Endothelial cell of umbilical vein (primary cell): ENCODE results near the gene ERAP2. TPM values are rescaled to one million over a fixed set of nuclear protein-coding genes. Genes with fewer than 3 reads are reported as not detected.

Experiments
- Bru-seq: library from RNA; stranded (reverse); fragments of 400-500 nt; gene quantifications from one replicate; lab custom pipeline; 2021; lab: Mats Ljungman, UMichigan
- BruChase-seq, 2 experiments: library from RNA; stranded (reverse); fragments of 400-500 nt; gene quantifications; one replicate each; lab custom pipeline; 2021; lab: Mats Ljungman, UMichigan
- BruUV-seq: library from RNA; stranded (reverse); fragments of 400-500 nt; replicated peaks from 2 replicates; lab custom pipeline; 2021; lab: Mats Ljungman, UMichigan
- CTCF ChIA-PET: fragments of 300-600, 350-600 bp; sonication (Branson Sonifier 250); formaldehyde crosslinking; loops from one replicate; lab custom pipeline; 2021; ENCODE audit warnings: antibody characterized with exemption, inconsistent platforms; lab: Charles Lee
- POLR2A ChIA-PET: fragments of 300-600, 350-600 bp; sonication (Branson Sonifier 250); formaldehyde crosslinking; loops from one replicate; lab custom pipeline; 2021; ENCODE audit warnings: antibody characterized with exemption, inconsistent platforms; lab: Charles Lee
- DNase-seq: peaks from one replicate; pipeline ENCODE4 v3.0.0-alpha.2; 2011; ENCODE audit warnings: low read depth, low spot score
- FAIRE-seq: peaks from 2 replicates; lab custom pipeline; 2011; peaks lifted over from hg19 to GRCh38; lab: Jason Lieb, UNC
- H2AFZ ChIP-seq: 2 replicates; pipeline ENCODE4 v1.6.0; 2012; ENCODE audit warnings: low read depth, low read length, control low read depth, inconsistent platforms
- H3K27ac ChIP-seq: 2 replicates; pipeline ENCODE4 v1.5.1; 2011; ENCODE audit warnings: low read depth, mild to moderate bottlenecking, control low read depth, low read length, moderate library complexity; ENCODE audit not compliant: insufficient read depth
- H3K27me3 ChIP-seq, 2 experiments: 2 replicates each; pipeline versions ENCODE4 v1.6.0 to v1.6.1; 2011; ENCODE audit warnings: low read length in 2 of 2, mixed read lengths in 1 of 2; ENCODE audit not compliant: control insufficient read depth in 2 of 2, insufficient read depth in 2 of 2
- H3K36me3 ChIP-seq, 2 experiments: 2 replicates in 1 of 2; 3 replicates in 1 of 2; pipeline ENCODE4 v1.5.1; 2011; ENCODE audit warnings: low read length in 2 of 2, mild to moderate bottlenecking in 1 of 2, moderate library complexity in 1 of 2; ENCODE audit not compliant: control insufficient read depth in 2 of 2, insufficient read depth in 2 of 2; ENCODE audit errors: extremely low read depth in 1 of 2
- H3K4me1 ChIP-seq: 3 replicates; pipeline ENCODE4 v1.5.1; 2011; ENCODE audit warnings: mild to moderate bottlenecking, low read length; ENCODE audit not compliant: control insufficient read depth, insufficient read depth; ENCODE audit errors: extremely low read depth
- H3K4me2 ChIP-seq: 2 replicates; pipeline ENCODE4 v1.6.1; 2011; ENCODE audit warnings: low read length, control low read depth, mixed read lengths; ENCODE audit not compliant: insufficient read depth
- H3K4me3 ChIP-seq, 3 experiments: fragments of 200-600 bp in 1 of 3; sonication (generic), shearing (Covaris generic) in 1 of 3; replicated peaks in 1 of 3; 2 replicates each; pipeline ENCODE4 v1.5.1; 2011 to 2016; ENCODE audit warnings: control low read depth in 3 of 3, low read length in 3 of 3, mild to moderate bottlenecking in 2 of 3, inconsistent platforms in 1 of 3, low read depth in 1 of 3, moderate library complexity in 1 of 3; ENCODE audit not compliant: insufficient read depth in 1 of 3
- H3K79me2 ChIP-seq: 2 replicates; pipeline ENCODE4 v1.6.0; 2012; ENCODE audit warnings: low read length, inconsistent platforms; ENCODE audit not compliant: control insufficient read depth, insufficient read depth
- H3K9ac ChIP-seq: replicated peaks from 2 replicates; pipeline ENCODE3; 2011; ENCODE audit warnings: low read length, control low read depth; ENCODE audit not compliant: insufficient read depth; ENCODE audit errors: extremely low read depth
- H3K9me1 ChIP-seq: replicated peaks from 3 replicates; pipeline ENCODE4 v1.6.0; 2011; ENCODE audit warnings: mild to moderate bottlenecking, low read length; ENCODE audit not compliant: control insufficient read depth, insufficient read depth; ENCODE audit errors: extremely low read depth
- H3K9me3 ChIP-seq: replicated peaks from 2 replicates; pipeline ENCODE4 v1.5.1; 2012; ENCODE audit warnings: low read length, inconsistent platforms; ENCODE audit not compliant: control insufficient read depth, insufficient read depth
- H4K20me1 ChIP-seq: replicated peaks from 2 replicates; pipeline ENCODE3; 2011; ENCODE audit warnings: mild to moderate bottlenecking, low read length; ENCODE audit not compliant: control insufficient read depth, insufficient read depth; ENCODE audit errors: extremely low read depth
- GATA2 ChIP-seq: IDR thresholded peaks from 2 replicates; pipeline ENCODE4 v1.7.0; 2011; ENCODE audit warnings: low read depth, mild to moderate bottlenecking, moderate library complexity, mixed read lengths, low read length; ENCODE audit not compliant: insufficient read length, insufficient read depth
- JUN ChIP-seq: IDR thresholded peaks from 2 replicates; pipeline ENCODE4 v1.6.1; 2011; ENCODE audit warnings: borderline replicate concordance, low read depth; ENCODE audit not compliant: insufficient read length, insufficient read depth
- MYC ChIP-seq: IDR thresholded peaks from one replicate; pipeline ENCODE4 v1.6.1; 2011; ENCODE audit warnings: mild to moderate bottlenecking, low read depth, low read length
- POLR2A ChIP-seq: IDR thresholded peaks from 2 replicates; pipeline ENCODE4 v1.6.1; 2012; ENCODE audit warnings: low read depth, mild to moderate bottlenecking, control low read depth, low read length
- POLR2AphosphoS5 ChIP-seq: IDR thresholded peaks from 2 replicates; pipeline ENCODE4 v1.6.1; 2012; ENCODE audit warnings: low read depth, mild to moderate bottlenecking, control low read depth, low read length, moderate library complexity; ENCODE audit not compliant: insufficient read depth
- dilution Hi-C: fragments of 300-500 bp; cut with MboI; formaldehyde crosslinking; loops from one replicate; pipeline ENCODE4 v1.15.0; 2019; ENCODE audit warnings: low sequenced_read_pairs; ENCODE audit not compliant: extremely low pct_ligation_motif_present
- intact Hi-C: fragments of 100-400 bp; cut with micrococcal nuclease; formaldehyde crosslinking; loops from one replicate; pipeline ENCODE4 v1.10.0; 2022
- long read RNA-seq: library from polyadenylated mRNA; stranded (forward); transcript quantifications from one replicate; pipeline ENCODE4 v2.0.0, GENCODE V29; 2021
- polyA minus RNA-seq, 3 experiments: library from RNA; depleted of rRNA, polyadenylated mRNA; stranded (reverse); fragments of >200 nt; gene quantifications; 1 replicate in 1 of 3; 2 replicates in 2 of 3; pipeline ENCODE4 v1.2.3, GENCODE V29; 2011
- polyA plus RNA-seq, 4 experiments: library from polyadenylated mRNA; depleted of rRNA in 3 of 4; stranded (reverse) in 3 of 4; unstranded in 1 of 4; fragments of >200 nt; gene quantifications; 2 replicates each; pipeline versions ENCODE4 v1.2.1 to v1.2.3, GENCODE V29; 2011 to 2012; ENCODE audit warnings: missing spikeins in 1 of 4
- total RNA-seq: library from RNA; stranded (reverse); gene quantifications from 2 replicates; pipeline ENCODE4 v1.2.3, GENCODE V29; 2021

The ERAP2 gene
- total RNA-seq (6.1 and 10.0 TPM in 2 replicates), polyA plus RNA-seq (3.1 and 3.2 TPM in 2 replicates), polyA minus RNA-seq (14.3 and 28.4 TPM in 2 replicates), Bru-seq, nascent RNA (percentile 71 among the genes with signal in this experiment), BruChase-seq, experiment 1, labeled RNA remaining after a 6-hour chase (percentile 54 among the genes with signal in this experiment), BruChase-seq, experiment 2, labeled RNA remaining after a 2-hour chase (percentile 63 among the genes with signal in this experiment)
- 1.6 and 2.3 TPM in 2 replicates for polyA plus RNA-seq (2011; cell fraction: cytosol; rRNA removed)
- 13.2 and 13.6 TPM in 2 replicates for polyA plus RNA-seq (2011; cell fraction: nucleus; rRNA removed)
- polyA plus RNA-seq (2012), result 1.8 and 5.1 TPM in 2 replicates
- polyA minus RNA-seq (2011; cell fraction: cytosol; rRNA and poly(A)+ RNA removed), result 1.6 TPM
- 28.6 and 46.3 TPM in 2 replicates for polyA minus RNA-seq (2011; cell fraction: nucleus; rRNA and poly(A)+ RNA removed)
- long read RNA-seq, partial matches to known transcripts, result 4 of 7 reads
- long read RNA-seq, other reads (novel, unspliced or antisense), result 2 of 7 reads

DNA sequence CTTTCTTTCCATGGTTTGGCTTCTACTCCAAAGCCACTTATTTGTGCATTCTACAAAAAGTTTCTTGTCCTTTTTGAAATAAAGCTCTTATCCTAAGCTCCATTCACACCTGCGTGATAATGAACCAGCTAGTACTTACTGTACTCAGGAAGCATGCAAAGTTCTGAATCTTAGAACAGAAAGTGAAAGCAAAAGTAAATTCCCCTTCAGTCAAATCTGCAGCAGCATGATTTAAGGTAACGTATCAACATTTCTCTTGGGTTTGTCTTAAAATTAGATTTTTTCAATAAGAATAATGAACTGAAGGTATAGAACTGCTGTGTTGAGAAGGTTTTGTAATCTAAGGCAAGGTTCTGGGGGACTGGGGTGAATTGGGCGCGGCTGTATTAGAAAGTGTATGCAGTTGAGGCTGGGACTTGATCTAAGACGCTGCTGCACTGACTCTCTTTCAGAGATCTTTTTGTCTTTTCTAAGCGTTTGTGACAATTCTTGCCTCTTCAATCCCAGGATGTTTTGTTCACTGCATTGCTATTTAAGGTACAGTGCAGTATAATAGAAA, at the start of gene ERAP2:
Gene ERAP2 (plus strand): TSS at position 209 of the 559 bp plus-strand sequence. CDS start 3,186 bp downstream, outside the sequence.
- no TSS peak for BruUV-seq

DNA sequence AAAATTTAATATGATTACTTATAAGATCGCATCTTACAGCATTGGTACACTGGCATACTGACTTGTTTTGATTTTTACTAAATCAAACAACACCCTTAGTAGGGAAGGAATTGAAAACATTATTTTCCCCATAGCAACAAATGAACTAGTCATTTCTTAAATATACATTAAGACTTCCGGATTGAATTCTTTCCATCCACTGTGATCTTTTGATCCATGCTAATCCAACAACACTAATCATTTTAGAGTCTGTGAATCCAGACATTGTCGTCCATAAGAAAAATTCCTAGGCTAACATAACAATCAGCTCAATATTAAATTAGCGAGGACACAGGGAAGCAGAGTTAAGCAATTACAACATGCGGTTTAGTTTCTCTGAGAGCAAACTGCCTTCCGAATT, 47.0 kb upstream of the ERAP2 start:
- no TSS peak for BruUV-seq
- peak overlapping the region; percentile 24 for H3K27ac ChIP-seq
- intact Hi-C loops, result loop anchor here (2.0 kb wide), 1 partner anchor 262 kb away; no protein-coding TSS in a partner anchor
- TF ChIP-seq POLR2AphosphoS5, result no peak
- TF ChIP-seq JUN, result peak; percentile 57
- no peaks in the 10 kb centered on the region for H3K36me3 ChIP-seq
- POLR2A ChIA-PET, result no interaction called here
- H4K20me1 ChIP-seq, result no peaks in the 10 kb centered on the region
- H3K9me1 ChIP-seq, result no peaks in the 10 kb centered on the region
- H3K4me2 ChIP-seq, result no peak overlapping the region
- dilution Hi-C loops, result no loop called here
- no peaks in the 10 kb centered on the region for H3K79me2 ChIP-seq
- H3K4me1 ChIP-seq, result no peaks in the 10 kb centered on the region
- CTCF ChIA-PET, result interaction anchor here (1.2 kb wide), 1 partner anchor 40 kb away, joined by 7 read pairs; no protein-coding TSS in a partner anchor
- H3K9ac ChIP-seq, result no peak overlapping the region
- peak; percentile 67 for DNase-seq
- H3K27me3 ChIP-seq, result no peaks in the 10 kb centered on the region
- H3K4me3 ChIP-seq, result no peak overlapping the region
- no peak for FAIRE-seq
- H3K9me3 ChIP-seq, result no peaks in the 10 kb centered on the region
- no peak overlapping the region for H2AFZ ChIP-seq

More for the DNA sequence above, at the start of gene ERAP2:
- peak within 1 kb of the TSS; percentile 94 for H2AFZ ChIP-seq
- intact Hi-C loops, result loop anchor here (1.0 to 5.0 kb wide), 2 partner anchors 60 to 306 kb away; partner anchors contain the start of genes LNPEP and RIOK2
- DNase-seq, result peak; percentile 85
- peaks cover 2% of the 10 kb centered on the region for H3K79me2 ChIP-seq
- ChIA-PET POLR2A (interaction anchor here (1.2 to 1.6 kb wide), 2 partner anchors 17 to 68 kb away, joined by 3 to 6 read pairs; no protein-coding TSS in a partner anchor), CTCF (interaction anchor here (0.9 to 1.7 kb wide), 11 partner anchors 7 to 266 kb away, joined by 3 to 16 read pairs (median 4); partner anchors contain the start of genes ERAP1 and LIX1)
- peak within 1 kb of the TSS; percentile 89 for H3K9ac ChIP-seq
- dilution Hi-C loops, result no loop called here
- H4K20me1 ChIP-seq, result no peaks in the 10 kb centered on the region
- TF ChIP-seq POLR2A, result peak; percentile 56
- TF ChIP-seq MYC, result no peak
- peak; percentile 2 for TF ChIP-seq POLR2AphosphoS5
- TF ChIP-seq GATA2, result no peak
- peak within 1 kb of the TSS; percentile 76 for H3K27ac ChIP-seq
- no peaks in the 10 kb centered on the region for H3K27me3 ChIP-seq
- H3K9me3 ChIP-seq, result no peaks in the 10 kb centered on the region
- FAIRE-seq, result peak; percentile 37
- H3K36me3 ChIP-seq, result no peaks in the 10 kb centered on the region
- H3K4me3 ChIP-seq, result peak within 1 kb of the TSS; percentile 51 to 98 (median 80)
- H3K9me1 ChIP-seq, result no peaks in the 10 kb centered on the region
- peaks cover 34% of the 10 kb centered on the region for H3K4me1 ChIP-seq
- H3K4me2 ChIP-seq, result peak within 1 kb of the TSS; percentile 98
